Activated CD8-positive, alpha-beta T cell treated with anti-CD3 and anti-CD28 coated beads for 36 hours (primary cell): ENCODE results near the gene BPIFA1. TPM values are rescaled to one million over a fixed set of nuclear protein-coding genes. Genes with fewer than 3 reads are reported as not detected.

ENCODE experiments used
- ATAC-seq: fragments of 200-7000 bp; cut with Tn5 transposase; one replicate; pipeline ENCODE4 v1.10.0; 2021; ENCODE audit warnings: mild to moderate bottlenecking, moderate library complexity
- CTCF ChIA-PET: fragments of 350-600 bp; sonication (Branson Sonifier 250); formaldehyde crosslinking; loops from one replicate; lab custom pipeline; 2021; ENCODE audit warnings: antibody characterized with exemption; lab: Charles Lee
- POLR2A ChIA-PET: fragments of 350-600 bp; sonication (Branson Sonifier 250); formaldehyde crosslinking; loops from one replicate; lab custom pipeline; 2021; ENCODE audit warnings: antibody characterized with exemption; lab: Charles Lee
- DNase-seq: peaks from one replicate; pipeline ENCODE4 v3.0.0-alpha.2; 2020
- H3K27ac Mint-ChIP-seq: one replicate; pipeline ENCODE4 v1.8.0; 2021; ENCODE audit warnings: mild to moderate bottlenecking, mixed read lengths
- H3K27me3 Mint-ChIP-seq: one replicate; pipeline ENCODE4 v1.8.0; 2021; ENCODE audit warnings: mixed read lengths
- H3K36me3 Mint-ChIP-seq: one replicate; pipeline ENCODE4 v1.8.0; 2021; ENCODE audit warnings: low read depth, mixed read lengths
- H3K4me1 Mint-ChIP-seq: one replicate; pipeline ENCODE4 v1.8.0; 2021; ENCODE audit warnings: low read depth, mixed read lengths
- H3K4me3 Mint-ChIP-seq: one replicate; pipeline ENCODE4 v1.8.0; 2021; ENCODE audit warnings: mild to moderate bottlenecking, moderate library complexity, mixed read lengths
- H3K9me3 Mint-ChIP-seq: one replicate; pipeline ENCODE4 v1.8.0; 2021; ENCODE audit warnings: mixed read lengths
- intact Hi-C: fragments of 100-400 bp; cut with micrococcal nuclease; formaldehyde crosslinking; loops from one replicate; pipeline ENCODE4 v1.10.0; 2022
- total RNA-seq, 2 experiments: library from RNA; stranded (reverse); gene quantifications; one replicate each; pipeline ENCODE4 v1.2.3, GENCODE V29; 2021
- TF ChIP-seq, protein P1 (sequence below): fragments of 200-600 bp; IDR thresholded peaks from one replicate; pipeline ENCODE4 v1.8.0; 2022; ENCODE audit warnings: antibody characterized with exemption, mild to moderate bottlenecking

The BPIFA1 gene
- total RNA-seq, 2 experiments from 2014 or later, result not detected

DNA sequence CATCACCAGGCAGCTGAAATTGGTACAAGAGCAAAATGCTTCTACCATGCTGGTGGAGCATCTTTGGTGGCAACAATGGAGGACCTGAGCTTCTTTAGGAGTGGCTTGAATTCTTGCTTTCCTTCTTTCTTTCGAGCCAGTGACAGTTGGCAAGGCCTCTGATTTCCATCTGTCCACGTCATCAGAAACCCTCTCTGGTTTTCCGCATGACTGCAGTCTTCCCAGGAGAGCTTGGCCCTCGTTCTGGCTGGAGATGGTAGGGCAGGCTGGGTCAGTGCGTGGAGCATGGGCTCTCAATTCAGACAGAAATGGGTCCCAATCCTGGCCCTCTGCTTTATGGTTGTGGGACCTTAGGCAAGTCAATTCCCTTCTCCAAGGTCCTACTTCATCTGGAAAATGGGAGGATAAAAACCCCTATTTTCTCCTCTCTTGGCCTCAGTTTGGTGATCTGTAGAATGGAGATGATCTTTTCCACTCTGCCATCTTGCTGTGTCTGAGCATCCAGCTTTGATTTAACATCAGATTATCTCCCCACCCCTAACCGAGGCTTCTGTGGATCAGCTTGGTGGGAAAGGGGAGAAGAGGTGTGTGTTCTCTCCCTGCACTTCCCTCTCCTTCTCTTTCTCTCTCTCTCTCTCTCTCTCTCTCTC is 43.6 kb downstream of the BPIFA1 start:
- no peaks in the 10 kb centered on the region for H3K4me1 Mint-ChIP-seq
- no peak overlapping the region for H3K27ac Mint-ChIP-seq
- H3K27me3 Mint-ChIP-seq, result peaks cover 4% of the 10 kb centered on the region
- no peak overlapping the region for H3K4me3 Mint-ChIP-seq
- intact Hi-C loops, result no loop called here
- DNase-seq, result no peak
- CTCF ChIA-PET, result no interaction called here
- ATAC-seq, result no peak
- POLR2A ChIA-PET, result interaction anchor here (0.7 kb wide), 1 partner anchor 73 kb away, joined by 3 read pairs; no protein-coding TSS in a partner anchor
- H3K36me3 Mint-ChIP-seq, result no peaks in the 10 kb centered on the region
- no peaks in the 10 kb centered on the region for H3K9me3 Mint-ChIP-seq
- TF ChIP-seq, protein P1, sequence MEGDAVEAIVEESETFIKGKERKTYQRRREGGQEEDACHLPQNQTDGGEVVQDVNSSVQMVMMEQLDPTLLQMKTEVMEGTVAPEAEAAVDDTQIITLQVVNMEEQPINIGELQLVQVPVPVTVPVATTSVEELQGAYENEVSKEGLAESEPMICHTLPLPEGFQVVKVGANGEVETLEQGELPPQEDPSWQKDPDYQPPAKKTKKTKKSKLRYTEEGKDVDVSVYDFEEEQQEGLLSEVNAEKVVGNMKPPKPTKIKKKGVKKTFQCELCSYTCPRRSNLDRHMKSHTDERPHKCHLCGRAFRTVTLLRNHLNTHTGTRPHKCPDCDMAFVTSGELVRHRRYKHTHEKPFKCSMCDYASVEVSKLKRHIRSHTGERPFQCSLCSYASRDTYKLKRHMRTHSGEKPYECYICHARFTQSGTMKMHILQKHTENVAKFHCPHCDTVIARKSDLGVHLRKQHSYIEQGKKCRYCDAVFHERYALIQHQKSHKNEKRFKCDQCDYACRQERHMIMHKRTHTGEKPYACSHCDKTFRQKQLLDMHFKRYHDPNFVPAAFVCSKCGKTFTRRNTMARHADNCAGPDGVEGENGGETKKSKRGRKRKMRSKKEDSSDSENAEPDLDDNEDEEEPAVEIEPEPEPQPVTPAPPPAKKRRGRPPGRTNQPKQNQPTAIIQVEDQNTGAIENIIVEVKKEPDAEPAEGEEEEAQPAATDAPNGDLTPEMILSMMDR, result no peak

DNA sequence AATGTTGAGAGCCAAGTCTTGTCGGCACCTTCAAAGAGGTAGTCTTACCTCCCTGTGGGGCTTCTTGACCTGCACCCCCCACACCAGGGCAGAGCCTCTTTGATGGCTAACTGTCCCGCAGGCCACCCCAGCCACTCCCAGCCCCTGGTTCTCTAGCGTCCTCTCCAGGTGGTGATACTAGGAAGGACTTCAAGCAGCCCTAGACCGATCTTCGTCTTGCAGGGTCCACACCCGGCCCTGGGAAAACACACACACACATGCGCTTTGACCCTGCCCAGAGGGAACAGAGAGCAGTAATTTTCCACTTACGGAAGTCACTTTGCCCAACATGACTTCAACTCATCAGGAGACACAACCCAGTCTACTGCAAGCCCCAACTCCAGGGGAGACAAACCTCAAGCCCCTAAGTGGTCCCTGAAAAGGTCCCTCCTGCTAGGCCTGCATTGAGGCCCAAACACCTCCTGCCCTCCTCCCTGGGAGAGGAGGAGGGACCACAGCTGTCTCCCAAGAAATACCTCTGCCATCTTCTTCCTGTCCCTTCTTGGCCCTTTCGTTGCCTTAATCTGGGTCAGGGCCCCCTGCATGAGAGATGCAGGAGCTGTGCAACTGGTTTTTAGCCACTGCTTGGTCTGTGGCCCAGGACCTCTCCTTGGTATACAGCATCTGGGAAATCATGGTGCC is 44.3 kb downstream of the BPIFA1 start:
- ChIA-PET CTCF (no interaction called here), POLR2A (no interaction called here)
- no peak for DNase-seq
- H3K27ac Mint-ChIP-seq, result no peak overlapping the region
- H3K9me3 Mint-ChIP-seq, result no peaks in the 10 kb centered on the region
- peaks cover 4% of the 10 kb centered on the region for H3K27me3 Mint-ChIP-seq
- intact Hi-C loops, result no loop called here
- H3K4me3 Mint-ChIP-seq, result no peak overlapping the region
- ATAC-seq, result no peak
- H3K4me1 Mint-ChIP-seq, result no peaks in the 10 kb centered on the region
- H3K36me3 Mint-ChIP-seq, result no peaks in the 10 kb centered on the region
- TF ChIP-seq, protein P1, result no peak

DNA sequence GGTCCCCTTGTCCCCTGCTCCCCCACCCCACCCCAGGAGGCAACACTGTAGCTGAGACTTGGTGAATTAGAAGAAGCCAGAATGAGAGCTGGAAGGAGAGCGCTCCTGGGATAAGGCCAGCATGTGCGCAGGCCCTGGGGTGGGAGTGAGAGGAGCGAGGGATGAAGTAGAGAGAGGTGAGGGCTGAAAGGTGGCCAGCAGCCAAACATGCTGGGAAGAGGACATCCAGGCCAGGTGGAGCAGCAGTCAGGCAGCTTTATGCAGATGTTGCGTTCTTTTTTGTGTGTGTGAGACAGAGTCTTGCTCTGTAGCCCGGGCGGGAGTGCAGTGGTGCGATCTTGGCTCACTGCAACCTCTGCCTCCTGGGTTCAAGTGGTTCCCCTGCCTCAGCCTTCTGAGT is 45.0 kb downstream of the BPIFA1 start:
- H3K9me3 Mint-ChIP-seq, result no peaks in the 10 kb centered on the region
- ATAC-seq (no peak), DNase-seq (no peak)
- TF ChIP-seq, protein P1, result no peak
- ChIA-PET POLR2A (no interaction called here), CTCF (no interaction called here)
- peaks cover 4% of the 10 kb centered on the region for H3K27me3 Mint-ChIP-seq
- intact Hi-C loops, result no loop called here
- H3K4me1 Mint-ChIP-seq, result no peaks in the 10 kb centered on the region
- H3K27ac Mint-ChIP-seq, result no peak overlapping the region
- no peak overlapping the region for H3K4me3 Mint-ChIP-seq
- H3K36me3 Mint-ChIP-seq, result no peaks in the 10 kb centered on the region

GRCh38 chr20:33281550-33282146 is 45.9 kb downstream of the BPIFA1 start:
- intact Hi-C loops, result no loop called here
- CTCF ChIA-PET, result interaction anchor here (1.1 kb wide), 1 partner anchor 19 kb away, joined by 3 read pairs; no protein-coding TSS in a partner anchor
- no peak overlapping the region for H3K4me3 Mint-ChIP-seq

More at GRCh38 chr20:33281550-33282146, 45.9 kb downstream of the BPIFA1 start:
- no peak for DNase-seq
- H3K4me1 Mint-ChIP-seq, result no peaks in the 10 kb centered on the region
- H3K27ac Mint-ChIP-seq, result no peak overlapping the region
- H3K36me3 Mint-ChIP-seq, result no peaks in the 10 kb centered on the region
- H3K27me3 Mint-ChIP-seq, result peaks cover 4% of the 10 kb centered on the region
- TF ChIP-seq, protein P1, result no peak
- ATAC-seq, result no peak
- POLR2A ChIA-PET, result no interaction called here
- no peaks in the 10 kb centered on the region for H3K9me3 Mint-ChIP-seq
